Peyer's patch (tissue), 4 donors: ENCODE results near the gene ZGPAT. TPM values are rescaled to one million over a fixed set of nuclear protein-coding genes. Genes with fewer than 3 reads are reported as not detected.

Source experiments
- DNase-seq, 3 donors: peaks; one replicate each; pipeline ENCODE4 v3.0.0-alpha.2; 2017 to 2019
- H3K27ac ChIP-seq, 4 donors: fragments of 200-600 bp; sonication (generic); one replicate each; pipeline ENCODE4 v1.5.1; 2016 to 2019
- H3K27me3 ChIP-seq, 2 donors: fragments of 200-600 bp; sonication (generic); one replicate each; pipeline ENCODE4 v1.5.1; 2019
- H3K36me3 ChIP-seq, 3 donors: fragments of 200-600 bp; sonication (generic); one replicate each; pipeline ENCODE4 v1.5.1; 2016 to 2019
- H3K4me1 ChIP-seq, 4 donors: fragments of 200-600 bp; sonication (generic); one replicate each; pipeline ENCODE4 v1.5.1; 2016 to 2019
- H3K4me3 ChIP-seq, 4 donors: fragments of 200-600 bp; sonication (generic); 1 replicate in 3 of 4; 2 replicates in 1 of 4; pipeline ENCODE4 v1.5.1; 2016 to 2019; ENCODE audit warnings: mild to moderate bottlenecking in 1 of 4
- H3K9me3 ChIP-seq, 4 donors: fragments of 200-600 bp; sonication (generic); one replicate each; pipeline ENCODE4 v1.5.1; 2016 to 2019; ENCODE audit warnings: mild to moderate bottlenecking in 1 of 4
- POLR2A ChIP-seq, 2 donors: fragments of 450-650 bp; IDR thresholded peaks; one replicate each; pipeline ENCODE4 v1.5.1; 2017; ENCODE audit warnings: antibody characterized with exemption in 2 of 2, mild to moderate bottlenecking in 2 of 2, moderate library complexity in 2 of 2
- total RNA-seq, 4 donors: library from RNA; depleted of rRNA; stranded (reverse); fragments of >200 nt; gene quantifications; one replicate each; pipeline ENCODE4 v1.1.0, GENCODE V29; 2016
- TF ChIP-seq, protein P1 (sequence below), 6 experiments: fragments of 450-650 bp in 4 of 6; fragments of 200-600 bp in 2 of 6; sonication (generic) in 1 of 6; IDR thresholded peaks; one replicate each; pipeline ENCODE4 v1.5.1; 2017 to 2019; ENCODE audit warnings: antibody characterized with exemption in 6 of 6, mild to moderate bottlenecking in 3 of 6, moderate library complexity in 1 of 6

ZGPAT gene
- total RNA-seq, 4 donors from 2014 or later: 48.9 to 67.7 (median 54.7) TPM

DNA sequence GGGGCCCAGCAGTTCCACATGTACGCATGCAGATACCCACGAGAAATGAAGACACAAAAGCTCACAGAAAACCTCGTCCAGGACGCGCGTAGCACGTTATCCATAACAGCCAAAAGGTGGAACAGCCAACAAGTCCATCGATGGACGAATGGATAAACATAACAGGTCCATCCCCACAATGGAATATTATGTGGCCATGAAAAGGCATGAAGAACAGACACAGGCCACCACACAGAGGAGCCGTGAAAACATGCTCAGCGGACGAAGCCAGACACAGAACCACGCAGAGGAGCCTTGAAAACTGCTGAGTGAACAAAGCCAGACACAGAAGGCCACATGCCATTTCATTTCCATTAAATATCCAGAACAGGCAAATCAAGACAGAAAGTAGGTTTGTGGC is 69.8 kb downstream of the ZGPAT start:
- no peak for DNase-seq
- no peak overlapping the region for H3K27ac ChIP-seq
- no peaks in the 10 kb centered on the region for H3K36me3 ChIP-seq
- H3K9me3 ChIP-seq: no peaks in the 10 kb centered on the region
- H3K4me3 ChIP-seq: no peak overlapping the region
- H3K27me3 ChIP-seq: no peaks in the 10 kb centered on the region
- peaks cover 0 to 9% (median 0%) of the 10 kb centered on the region in 4 donors for H3K4me1 ChIP-seq
- TF ChIP-seq, protein P1, sequence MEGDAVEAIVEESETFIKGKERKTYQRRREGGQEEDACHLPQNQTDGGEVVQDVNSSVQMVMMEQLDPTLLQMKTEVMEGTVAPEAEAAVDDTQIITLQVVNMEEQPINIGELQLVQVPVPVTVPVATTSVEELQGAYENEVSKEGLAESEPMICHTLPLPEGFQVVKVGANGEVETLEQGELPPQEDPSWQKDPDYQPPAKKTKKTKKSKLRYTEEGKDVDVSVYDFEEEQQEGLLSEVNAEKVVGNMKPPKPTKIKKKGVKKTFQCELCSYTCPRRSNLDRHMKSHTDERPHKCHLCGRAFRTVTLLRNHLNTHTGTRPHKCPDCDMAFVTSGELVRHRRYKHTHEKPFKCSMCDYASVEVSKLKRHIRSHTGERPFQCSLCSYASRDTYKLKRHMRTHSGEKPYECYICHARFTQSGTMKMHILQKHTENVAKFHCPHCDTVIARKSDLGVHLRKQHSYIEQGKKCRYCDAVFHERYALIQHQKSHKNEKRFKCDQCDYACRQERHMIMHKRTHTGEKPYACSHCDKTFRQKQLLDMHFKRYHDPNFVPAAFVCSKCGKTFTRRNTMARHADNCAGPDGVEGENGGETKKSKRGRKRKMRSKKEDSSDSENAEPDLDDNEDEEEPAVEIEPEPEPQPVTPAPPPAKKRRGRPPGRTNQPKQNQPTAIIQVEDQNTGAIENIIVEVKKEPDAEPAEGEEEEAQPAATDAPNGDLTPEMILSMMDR (IDR thresholded peaks at IDR 0.05): no peak
- TF ChIP-seq POLR2A (IDR thresholded peaks at IDR 0.05): no peak

DNA sequence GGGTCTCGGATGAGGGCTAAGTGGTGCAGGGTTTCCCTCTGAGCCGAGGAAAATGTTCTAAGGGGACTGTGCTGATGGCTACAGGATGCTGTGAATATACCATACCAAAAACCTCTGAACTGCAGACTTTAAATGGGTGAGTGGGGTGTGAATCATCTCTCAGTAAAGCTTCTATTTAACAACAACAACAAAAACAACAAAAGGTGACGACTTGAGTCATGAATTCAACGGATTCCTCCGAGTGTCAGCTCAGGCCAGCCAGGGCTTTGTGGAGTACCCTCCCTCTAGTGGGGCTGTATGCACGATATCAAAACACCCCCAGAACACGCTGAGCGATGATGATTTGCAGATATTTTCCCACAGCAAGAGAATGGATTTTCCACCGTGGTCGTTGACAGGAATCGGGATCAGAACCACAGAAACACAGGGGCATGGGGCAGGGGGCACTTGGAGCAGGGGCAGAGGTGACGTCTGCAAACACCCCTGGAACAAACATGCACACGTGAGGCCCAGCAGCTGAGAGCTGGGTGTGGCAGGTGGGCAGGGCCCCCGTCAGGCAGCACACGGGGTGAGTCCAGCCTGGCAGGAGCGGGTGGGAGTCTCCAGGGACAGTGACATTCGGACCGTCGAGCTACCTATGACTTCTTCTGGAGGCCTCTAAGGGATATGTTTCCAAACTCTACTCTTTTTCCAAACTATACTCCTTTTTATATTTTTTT is 70.4 kb downstream of the ZGPAT start:
- Histone ChIP-seq H3K27ac (no peak overlapping the region), H3K36me3 (no peaks in the 10 kb centered on the region), H3K9me3 (no peaks in the 10 kb centered on the region), H3K4me1 (peaks cover 0 to 4% (median 0%) of the 10 kb centered on the region in 4 donors), H3K4me3 (no peak overlapping the region), H3K27me3 (no peaks in the 10 kb centered on the region)
- no peak for TF ChIP-seq POLR2A (IDR thresholded peaks at IDR 0.05)
- TF ChIP-seq, protein P1 (IDR thresholded peaks at IDR 0.05): no peak
- no peak for DNase-seq

DNA sequence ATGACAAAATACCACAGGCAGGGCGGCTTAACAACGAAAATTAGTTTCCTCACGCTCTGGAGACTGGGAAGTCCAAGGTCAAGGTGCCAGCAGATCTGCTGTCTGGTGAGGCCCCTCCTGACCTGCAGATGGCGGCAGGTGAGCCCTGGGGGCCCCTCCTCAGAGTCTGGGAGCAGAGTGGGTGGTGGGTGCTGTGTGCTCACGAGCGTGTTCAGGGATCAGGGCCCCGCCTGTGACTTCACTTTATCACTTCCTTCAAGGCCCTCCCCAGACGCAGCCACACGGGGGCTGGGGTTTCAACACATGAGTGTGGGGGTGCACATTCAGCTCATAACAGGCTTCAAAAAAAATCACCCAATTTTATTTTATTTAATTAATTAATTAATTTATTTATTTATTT is 71.0 kb downstream of the ZGPAT start:
- Histone ChIP-seq H3K4me3 (no peak overlapping the region), H3K9me3 (no peaks in the 10 kb centered on the region), H3K36me3 (no peaks in the 10 kb centered on the region), H3K27me3 (no peaks in the 10 kb centered on the region), H3K27ac (no peak overlapping the region), H3K4me1 (no peaks in the 10 kb centered on the region)
- TF ChIP-seq, protein P1 (IDR thresholded peaks at IDR 0.05): no peak
- no peak for TF ChIP-seq POLR2A (IDR thresholded peaks at IDR 0.05)
- no peak for DNase-seq

DNA sequence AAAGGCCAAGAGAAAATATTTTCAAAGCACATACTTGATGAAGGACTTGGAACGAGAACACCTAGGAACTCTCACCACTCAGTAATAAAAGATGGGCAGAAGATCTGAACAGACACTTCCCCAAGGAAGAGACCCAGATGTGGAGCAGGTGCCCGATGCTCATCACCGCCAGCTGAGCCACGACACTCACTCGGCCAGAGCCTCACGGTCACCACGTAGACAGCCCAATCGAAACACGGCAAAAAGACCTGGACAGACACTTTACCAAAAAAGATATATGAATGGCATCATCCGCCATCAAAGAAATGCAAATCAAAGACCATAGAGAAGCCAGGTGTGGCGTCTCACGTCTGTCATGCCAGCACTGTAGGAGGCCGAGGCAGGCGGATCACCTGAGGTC is 73.3 kb downstream of the ZGPAT start:
- Histone ChIP-seq H3K4me3 (no peak overlapping the region), H3K4me1 (no peaks in the 10 kb centered on the region), H3K9me3 (no peaks in the 10 kb centered on the region), H3K36me3 (no peaks in the 10 kb centered on the region), H3K27ac (no peak overlapping the region), H3K27me3 (no peaks in the 10 kb centered on the region)
- DNase-seq: no peak
- no peak for TF ChIP-seq POLR2A (IDR thresholded peaks at IDR 0.05)
- TF ChIP-seq, protein P1 (IDR thresholded peaks at IDR 0.05): no peak

DNA sequence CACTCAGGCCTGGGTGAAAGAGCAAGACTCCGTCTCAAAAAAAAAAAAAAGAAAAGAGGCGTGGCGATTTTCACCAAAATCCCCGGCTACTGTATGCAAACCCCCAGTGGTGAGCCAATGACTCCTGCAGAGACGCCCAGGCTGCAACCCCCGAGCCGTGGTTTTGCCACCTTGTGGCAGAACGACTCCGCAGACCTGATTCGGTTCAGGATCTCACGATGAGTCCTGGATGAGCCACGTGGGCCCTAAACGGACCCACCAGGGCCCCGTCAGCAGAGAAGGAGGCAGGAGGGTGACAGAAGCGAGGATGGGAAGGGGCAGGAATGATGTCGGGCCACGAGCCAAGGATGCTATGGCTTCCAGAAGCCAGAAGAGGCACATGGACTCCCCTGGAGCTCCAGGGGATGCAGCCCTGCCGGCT is 74.2 kb downstream of the ZGPAT start:
- TF ChIP-seq, protein P1 (IDR thresholded peaks at IDR 0.05): peak in 1 of 6 experiments; percentile 15
- TF ChIP-seq POLR2A (IDR thresholded peaks at IDR 0.05): no peak
- H3K27me3 ChIP-seq: no peaks in the 10 kb centered on the region
- no peaks in the 10 kb centered on the region for H3K9me3 ChIP-seq
- H3K4me3 ChIP-seq: no peak overlapping the region
- H3K4me1 ChIP-seq: no peaks in the 10 kb centered on the region
- no peaks in the 10 kb centered on the region for H3K36me3 ChIP-seq
- no peak overlapping the region for H3K27ac ChIP-seq
- DNase-seq: peak in 1 of 3 donors; percentile 29
